Testis (tissue), 2 donors: ENCODE results near the gene UBE3C.

Experiments
- POLR2A ChIP-seq: fragments of 450-650 bp; IDR thresholded peaks from one replicate; pipeline ENCODE4 v1.6.1; 2017; ENCODE audit warnings: antibody characterized with exemption, mild to moderate bottlenecking, moderate library complexity
- TF ChIP-seq, protein P1 (sequence below), 3 experiments: fragments of 450-650 bp in 2 of 3; fragments of 200-600 bp in 1 of 3; sonication (generic) in 1 of 3; IDR thresholded peaks; one replicate each; pipeline ENCODE4 v1.5.1; 2016 to 2019; ENCODE audit warnings: antibody characterized with exemption in 3 of 3, mild to moderate bottlenecking in 2 of 3, moderate library complexity in 1 of 3

DNA sequence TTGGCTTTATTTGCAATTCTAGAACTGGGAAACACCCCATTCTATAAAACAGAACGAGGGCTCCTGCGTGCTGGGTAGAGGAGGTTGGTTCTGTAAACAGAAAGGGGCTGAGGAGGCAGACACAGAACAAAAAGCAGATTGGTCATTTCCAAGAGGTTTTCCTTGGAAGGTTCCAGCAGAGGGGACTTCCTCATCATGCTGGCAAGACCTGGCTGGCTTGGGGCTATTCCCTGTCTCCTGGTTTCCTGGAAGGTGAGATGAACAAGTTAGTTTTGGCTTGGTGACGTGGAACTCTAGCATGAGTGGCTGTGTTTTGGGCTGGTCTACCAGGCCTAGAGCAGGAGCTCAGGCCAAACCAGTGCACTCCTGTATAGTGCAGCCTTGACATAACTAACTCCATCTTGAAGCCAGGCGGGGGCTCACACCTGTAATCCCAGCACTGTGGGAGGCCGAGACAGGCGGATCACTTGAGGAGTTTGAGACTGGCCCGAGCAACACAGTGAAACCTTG is 172.0 kb downstream of the UBE3C start:
- TF ChIP-seq, protein P1, sequence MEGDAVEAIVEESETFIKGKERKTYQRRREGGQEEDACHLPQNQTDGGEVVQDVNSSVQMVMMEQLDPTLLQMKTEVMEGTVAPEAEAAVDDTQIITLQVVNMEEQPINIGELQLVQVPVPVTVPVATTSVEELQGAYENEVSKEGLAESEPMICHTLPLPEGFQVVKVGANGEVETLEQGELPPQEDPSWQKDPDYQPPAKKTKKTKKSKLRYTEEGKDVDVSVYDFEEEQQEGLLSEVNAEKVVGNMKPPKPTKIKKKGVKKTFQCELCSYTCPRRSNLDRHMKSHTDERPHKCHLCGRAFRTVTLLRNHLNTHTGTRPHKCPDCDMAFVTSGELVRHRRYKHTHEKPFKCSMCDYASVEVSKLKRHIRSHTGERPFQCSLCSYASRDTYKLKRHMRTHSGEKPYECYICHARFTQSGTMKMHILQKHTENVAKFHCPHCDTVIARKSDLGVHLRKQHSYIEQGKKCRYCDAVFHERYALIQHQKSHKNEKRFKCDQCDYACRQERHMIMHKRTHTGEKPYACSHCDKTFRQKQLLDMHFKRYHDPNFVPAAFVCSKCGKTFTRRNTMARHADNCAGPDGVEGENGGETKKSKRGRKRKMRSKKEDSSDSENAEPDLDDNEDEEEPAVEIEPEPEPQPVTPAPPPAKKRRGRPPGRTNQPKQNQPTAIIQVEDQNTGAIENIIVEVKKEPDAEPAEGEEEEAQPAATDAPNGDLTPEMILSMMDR (IDR thresholded peaks at IDR 0.05) = no peak
- TF ChIP-seq POLR2A = no peak
